ENCODE data around the gene TSPAN11. TPM values are rescaled to one million over a fixed set of nuclear protein-coding genes. Genes with fewer than 3 reads are reported as not detected.

The TSPAN11 gene
- polyA plus RNA-seq, 2 of the 4 experiments (the other 2 are of a cell fraction), result 0.01 to 0.06 TPM

- FAIRE-seq, result no peak
- TF ChIP-seq HOXB13 (CRISPR knock-in tag; IDR thresholded peaks at IDR 0.05; ENCODE audit: low read depth), result no peak
- TF ChIP-seq BHLHE40 (IDR thresholded peaks at IDR 0.05; ENCODE audit: low read depth, low read length), result no peak
- no peak for TF ChIP-seq RAD21 (conservative IDR thresholded peaks at IDR 0.05 in 1 of 2, IDR thresholded peaks at IDR 0.05 in 1 of 2)
- no peak for TF ChIP-seq CHD2 (IDR thresholded peaks at IDR 0.05; ENCODE audit: low read length, partially characterized antibody)
- no peak for TF ChIP-seq RFX5 (IDR thresholded peaks at IDR 0.05)
- no peak for TF ChIP-seq NFE2L2 (conservative IDR thresholded peaks at IDR 0.05; ENCODE audit: low read length)
- TF ChIP-seq ZFP36 (IDR thresholded peaks at IDR 0.05; ENCODE audit: borderline replicate concordance, partially characterized antibody), result no peak
- peak; percentile 86 for TF ChIP-seq MAFK (IDR thresholded peaks at IDR 0.05; ENCODE audit: partially characterized antibody)
- no peak for TF ChIP-seq JUNB (IDR thresholded peaks at IDR 0.05)
- Histone ChIP-seq H3K27ac (no peak overlapping the region), H3K4me3 (no peak overlapping the region), H3K9me3 (no peaks in the 10 kb centered on the region), H3K4me2 (no peak overlapping the region), H3K4me1 (no peaks in the 10 kb centered on the region)
- no peak for DNase-seq (ENCODE audit: low read depth in 1 of 2, low spot score in 1 of 2)
- ChIA-PET CTCF (interaction anchor here (0.8 to 1.0 kb wide), 2 partner anchors 11 to 12 kb away, joined by 3 read pairs; no protein-coding TSS in a partner anchor), POLR2A (no interaction called here)
- 41% methylated on average over 3 of the region's 3 CpGs for WGBS (ENCODE audit: missing lambda C conversion rate)
- no peak for ATAC-seq
Observed at GRCh38 chr12:30961030-30961429, 34.5 kb downstream of the TSPAN11 start.

GRCh38 chr12:30962047-30962446 lies 35.5 kb downstream of the TSPAN11 start:
- DNase-seq (ENCODE audit: low read depth in 1 of 2, low spot score in 1 of 2) (no peak), FAIRE-seq (no peak), ATAC-seq (no peak)
- no peak overlapping the region for H3K27ac ChIP-seq
- no peaks in the 10 kb centered on the region for H3K4me1 ChIP-seq
- TF ChIP-seq CBX2 (IDR thresholded peaks at IDR 0.05; ENCODE audit: borderline replicate concordance, low read depth), result no peak
- H3K4me3 ChIP-seq, result no peak overlapping the region
- H3K4me2 ChIP-seq, result no peak overlapping the region
- H3K9me3 ChIP-seq, result no peaks in the 10 kb centered on the region
- POLR2A ChIA-PET, result no interaction called here
- CTCF ChIA-PET, result no interaction called here
- WGBS (ENCODE audit: missing lambda C conversion rate), result 99% methylated on average over 2 of the region's 2 CpGs

GRCh38 chr12:30963709-30964564 lies 37.4 kb downstream of the TSPAN11 start:
- Histone ChIP-seq H3K9me3 (no peaks in the 10 kb centered on the region), H3K4me3 (no peak overlapping the region), H3K27ac (no peak overlapping the region), H3K4me1 (no peaks in the 10 kb centered on the region), H3K4me2 (no peak overlapping the region)
- CTCF ChIA-PET, result interaction anchor here (0.7 to 1.0 kb wide), 2 partner anchors 9 to 22 kb away, joined by 3 read pairs; no protein-coding TSS in a partner anchor
- FAIRE-seq (no peak), DNase-seq (ENCODE audit: low read depth in 1 of 2, low spot score in 1 of 2) (no peak), ATAC-seq (no peak)
- TF ChIP-seq NPAS2 (CRISPR knock-in tag; IDR thresholded peaks at IDR 0.05; ENCODE audit: borderline replicate concordance) (no peak), ZC3H11A (IDR thresholded peaks at IDR 0.05) (no peak), HEYL (CRISPR knock-in tag; IDR thresholded peaks at IDR 0.05) (no peak), MAFK (IDR thresholded peaks at IDR 0.05; ENCODE audit: partially characterized antibody) (no peak), TP53 (CRISPR knock-in tag; IDR thresholded peaks at IDR 0.05) (no peak), JUNB (IDR thresholded peaks at IDR 0.05) (no peak), ZSCAN20 (CRISPR knock-in tag; IDR thresholded peaks at IDR 0.05) (no peak), EP300 (IDR thresholded peaks at IDR 0.05) (no peak), MAX (IDR thresholded peaks at IDR 0.05) (no peak), PHF8 (IDR thresholded peaks at IDR 0.05; ENCODE audit: borderline replicate concordance, low read depth) (no peak), HMGXB4 (CRISPR knock-in tag; IDR thresholded peaks at IDR 0.05; ENCODE audit: borderline replicate concordance) (no peak), KDM1A (IDR thresholded peaks at IDR 0.05; ENCODE audit: low read depth) (no peak), FOSL2 (IDR thresholded peaks at IDR 0.05) (no peak), FOSL2 (CRISPR knock-in tag; IDR thresholded peaks at IDR 0.05) (no peak), RAD21 (conservative IDR thresholded peaks at IDR 0.05 in 1 of 2, IDR thresholded peaks at IDR 0.05 in 1 of 2) (no peak), CHD2 (IDR thresholded peaks at IDR 0.05; ENCODE audit: low read length, partially characterized antibody) (no peak), MYC (IDR thresholded peaks at IDR 0.05; ENCODE audit: borderline replicate concordance, low read length) (no peak), RFX5 (IDR thresholded peaks at IDR 0.05) (no peak)
- 46% methylated on average over 18 of the region's 21 CpGs for WGBS (ENCODE audit: missing lambda C conversion rate)
- POLR2A ChIA-PET, result no interaction called here

Data from A549 (cell line).